Esophagus squamous epithelium (tissue), 5 donors: ENCODE measurements around the gene DNMT3A. TPM values are rescaled to one million over a fixed set of nuclear protein-coding genes. Genes with fewer than 3 reads are reported as not detected.
A peak's percentile ranks its signal among the peaks of the same experiment; 100 is the strongest.

ENCODE experiments used
- DNase-seq: peaks from one replicate; lab custom pipeline; 2025; lab: John Stamatoyannopoulos, UW
- H3K27ac ChIP-seq, 4 donors: fragments of 200-600 bp; sonication (generic); one replicate each; pipeline ENCODE4 v1.5.1; 2016 to 2019; ENCODE audit warnings: mild to moderate bottlenecking in 1 of 4
- H3K27me3 ChIP-seq, 4 donors: fragments of 200-600 bp; sonication (generic); 1 replicate in 3 of 4; 2 replicates in 1 of 4; pipeline versions ENCODE4 v1.5.1 to v1.6.0; 2017 to 2021; ENCODE audit warnings: antibody characterized with exemption in 1 of 4
- H3K36me3 ChIP-seq, 3 donors: fragments of 200-600 bp; sonication (generic); one replicate each; pipeline ENCODE4 v1.5.1; 2016 to 2019
- H3K4me1 ChIP-seq, 3 donors: fragments of 200-600 bp; sonication (generic); one replicate each; pipeline ENCODE4 v1.5.1; 2017 to 2019
- H3K4me3 ChIP-seq, 4 donors: fragments of 200-600 bp; sonication (generic); 1 replicate in 3 of 4; 2 replicates in 1 of 4; pipeline ENCODE4 v1.5.1; 2016 to 2019; ENCODE audit warnings: mild to moderate bottlenecking in 2 of 4, moderate library complexity in 1 of 4
- H3K9me3 ChIP-seq, 3 donors: fragments of 200-600 bp; sonication (generic); one replicate each; pipeline ENCODE4 v1.5.1; 2016 to 2019
- POLR2A ChIP-seq, 4 donors: fragments of 450-650 bp; IDR thresholded peaks; one replicate each; pipeline ENCODE4 v1.6.1; 2017; ENCODE audit warnings: antibody characterized with exemption in 4 of 4, mild to moderate bottlenecking in 4 of 4, moderate library complexity in 3 of 4
- WGBS, 2 donors: methylation state at CpG; one replicate each; pipeline ENCODE4 v1.1.5; 2018; 5-methylcytosine and 5-hydroxymethylcytosine counted together
- intact Hi-C: fragments of 100-400 bp; cut with DNase I; formaldehyde crosslinking; loops from one replicate; pipeline ENCODE4 v1.15.0; 2022
- total RNA-seq, 4 donors: library from RNA; depleted of rRNA; stranded (reverse); fragments of >200 nt; gene quantifications; one replicate each; pipeline ENCODE4 v1.1.0, GENCODE V29; 2016
- TF ChIP-seq, protein P1 (sequence below), 6 experiments: fragments of 450-650 bp in 4 of 6; fragments of 200-600 bp in 2 of 6; sonication (generic) in 2 of 6; IDR thresholded peaks; one replicate each; pipeline ENCODE4 v1.5.1; 2016 to 2019; ENCODE audit warnings: antibody characterized with exemption in 6 of 6, mild to moderate bottlenecking in 4 of 6, moderate library complexity in 4 of 6
- donor health status: DM: yes; HTN: yes; CAD: no.

The DNMT3A gene
- total RNA-seq, 4 donors from 2014 or later = 4.1 to 13.6 (median 8.2) TPM

- 49 to 50% methylated on average over 8 to 12 of the region's 13 CpGs for WGBS, 2 donors
- no peak for TF ChIP-seq POLR2A (IDR thresholded peaks at IDR 0.05)
- TF ChIP-seq, protein P1, sequence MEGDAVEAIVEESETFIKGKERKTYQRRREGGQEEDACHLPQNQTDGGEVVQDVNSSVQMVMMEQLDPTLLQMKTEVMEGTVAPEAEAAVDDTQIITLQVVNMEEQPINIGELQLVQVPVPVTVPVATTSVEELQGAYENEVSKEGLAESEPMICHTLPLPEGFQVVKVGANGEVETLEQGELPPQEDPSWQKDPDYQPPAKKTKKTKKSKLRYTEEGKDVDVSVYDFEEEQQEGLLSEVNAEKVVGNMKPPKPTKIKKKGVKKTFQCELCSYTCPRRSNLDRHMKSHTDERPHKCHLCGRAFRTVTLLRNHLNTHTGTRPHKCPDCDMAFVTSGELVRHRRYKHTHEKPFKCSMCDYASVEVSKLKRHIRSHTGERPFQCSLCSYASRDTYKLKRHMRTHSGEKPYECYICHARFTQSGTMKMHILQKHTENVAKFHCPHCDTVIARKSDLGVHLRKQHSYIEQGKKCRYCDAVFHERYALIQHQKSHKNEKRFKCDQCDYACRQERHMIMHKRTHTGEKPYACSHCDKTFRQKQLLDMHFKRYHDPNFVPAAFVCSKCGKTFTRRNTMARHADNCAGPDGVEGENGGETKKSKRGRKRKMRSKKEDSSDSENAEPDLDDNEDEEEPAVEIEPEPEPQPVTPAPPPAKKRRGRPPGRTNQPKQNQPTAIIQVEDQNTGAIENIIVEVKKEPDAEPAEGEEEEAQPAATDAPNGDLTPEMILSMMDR (IDR thresholded peaks at IDR 0.05) = no peak
- H3K4me3 ChIP-seq = no peak overlapping the region
Observed at GRCh38 chr2:25323042-25323514, 18.6 kb downstream of the DNMT3A start.

GRCh38 chr2:25322312-25322711 lies 19.4 kb downstream of the DNMT3A start:
- H3K27me3 ChIP-seq = no peaks in the 10 kb centered on the region
- H3K4me1 ChIP-seq = peaks cover 3 to 29% (median 19%) of the 10 kb centered on the region in 3 donors
- no peak for DNase-seq
- TF ChIP-seq, protein P1 (IDR thresholded peaks at IDR 0.05) = no peak
- no peak for TF ChIP-seq POLR2A (IDR thresholded peaks at IDR 0.05)
- no peak overlapping the region for H3K27ac ChIP-seq
- peaks cover 0 to 9% (median 0%) of the 10 kb centered on the region in 3 donors for H3K36me3 ChIP-seq
- 79 to 83% methylated on average over 9 of the region's 9 CpGs for WGBS, 2 donors
- no peak overlapping the region for H3K4me3 ChIP-seq
- intact Hi-C loops = no loop called here
- peaks cover 0 to 10% (median 9%) of the 10 kb centered on the region in 3 donors for H3K9me3 ChIP-seq

More at GRCh38 chr2:25323042-25323514, 18.6 kb downstream of the DNMT3A start:
- intact Hi-C loops = no loop called here
- Histone ChIP-seq H3K36me3 (peaks cover 0 to 16% (median 0%) of the 10 kb centered on the region in 3 donors), H3K27ac (peak overlapping the region in 1 of 4 donors; percentile 5), H3K4me1 (peaks cover 3 to 32% (median 19%) of the 10 kb centered on the region in 3 donors), H3K27me3 (no peaks in the 10 kb centered on the region), H3K9me3 (peaks cover 0 to 10% (median 9%) of the 10 kb centered on the region in 3 donors)
- no peak for DNase-seq

DNA sequence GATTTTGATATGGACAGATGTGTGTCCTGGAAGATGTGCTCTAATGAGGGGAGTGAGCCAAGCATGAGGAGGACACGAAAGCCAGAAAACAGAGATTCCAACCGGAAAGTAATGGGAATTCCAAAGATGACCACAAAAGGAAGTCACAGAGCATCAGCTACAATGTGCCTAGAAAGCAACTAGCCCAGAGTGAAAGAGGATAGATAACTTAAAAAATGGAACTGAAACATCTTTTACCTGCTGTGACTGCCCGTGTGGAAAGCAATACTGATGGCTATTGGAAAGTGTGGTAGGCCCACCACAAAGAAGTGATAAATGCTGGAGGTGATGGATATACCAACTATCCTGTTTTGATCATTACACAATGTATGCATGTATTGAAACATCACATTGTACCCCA lies 21.6 kb downstream of the DNMT3A start:
- Histone ChIP-seq H3K4me1 (peaks cover 13 to 40% (median 31%) of the 10 kb centered on the region in 3 donors), H3K36me3 (no peaks in the 10 kb centered on the region), H3K4me3 (no peak overlapping the region), H3K27ac (no peak overlapping the region), H3K9me3 (no peaks in the 10 kb centered on the region), H3K27me3 (no peaks in the 10 kb centered on the region)
- 64 to 96% methylated on average over 3 of the region's 3 CpGs for WGBS, 2 donors
- intact Hi-C loops = no loop called here
- TF ChIP-seq, protein P1 (IDR thresholded peaks at IDR 0.05) = no peak
- no peak for TF ChIP-seq POLR2A (IDR thresholded peaks at IDR 0.05)
- DNase-seq = no peak

GRCh38 chr2:25316101-25316500 lies 25.6 kb downstream of the DNMT3A start:
- no peaks in the 10 kb centered on the region for H3K9me3 ChIP-seq
- no peak for DNase-seq

GRCh38 chr2:25315316-25315680 lies 26.4 kb downstream of the DNMT3A start:
- 100% methylated on average over 1 of the region's 11 CpGs; no CpG with 5 or more reads in 1 of the 2 donors for WGBS, 2 donors
- Histone ChIP-seq H3K4me3 (peak overlapping the region in 1 of 4 donors; percentile 24), H3K27me3 (no peaks in the 10 kb centered on the region), H3K9me3 (no peaks in the 10 kb centered on the region), H3K36me3 (peaks cover 0 to 22% (median 0%) of the 10 kb centered on the region in 3 donors), H3K27ac (peak overlapping the region; percentile 64 to 84 (median 72)), H3K4me1 (peaks cover 31 to 54% (median 46%) of the 10 kb centered on the region in 3 donors)
- intact Hi-C loops = no loop called here
- TF ChIP-seq POLR2A (IDR thresholded peaks at IDR 0.05) = no peak
- TF ChIP-seq, protein P1 (IDR thresholded peaks at IDR 0.05) = no peak
- DNase-seq = no peak

More at GRCh38 chr2:25316101-25316500, 25.6 kb downstream of the DNMT3A start:
- Histone ChIP-seq H3K4me1 (peaks cover 23 to 46% (median 38%) of the 10 kb centered on the region in 3 donors), H3K27ac (peak overlapping the region; percentile 64 to 84 (median 72)), H3K4me3 (no peak overlapping the region), H3K36me3 (peaks cover 0 to 22% (median 0%) of the 10 kb centered on the region in 3 donors), H3K27me3 (no peaks in the 10 kb centered on the region)
- 65 to 67% methylated on average over 6 to 7 of the region's 8 CpGs for WGBS, 2 donors
- intact Hi-C loops = no loop called here
- TF ChIP-seq, protein P1 (IDR thresholded peaks at IDR 0.05) = no peak
